IgD-negative memory B cell (primary cell): Measurements from ENCODE around the gene PSD4. TPM values are rescaled to one million over a fixed set of nuclear protein-coding genes. Genes with fewer than 3 reads are reported as not detected.

Experiments used
- H3K27ac Mint-ChIP-seq, 3 donors: one replicate each; pipeline ENCODE4 v1.8.0; 2020 to 2022; ENCODE audit warnings: mild to moderate bottlenecking in 3 of 3, mixed read lengths in 3 of 3, moderate library complexity in 1 of 3
- H3K27me3 Mint-ChIP-seq: one replicate; pipeline ENCODE4 v1.8.0; 2021; ENCODE audit warnings: mixed read lengths
- H3K36me3 Mint-ChIP-seq: one replicate; pipeline ENCODE4 v1.8.0; 2020; ENCODE audit warnings: mild to moderate bottlenecking, mixed read lengths
- H3K4me1 Mint-ChIP-seq, 3 donors: one replicate each; pipeline ENCODE4 v1.8.0; 2020 to 2022; ENCODE audit warnings: mixed read lengths in 3 of 3, mild to moderate bottlenecking in 1 of 3
- H3K4me3 Mint-ChIP-seq, 4 donors: one replicate each; pipeline ENCODE4 v1.8.0; 2020 to 2022; ENCODE audit warnings: mild to moderate bottlenecking in 4 of 4, mixed read lengths in 4 of 4, moderate library complexity in 3 of 4
- H3K9me3 Mint-ChIP-seq, 3 donors: one replicate each; pipeline ENCODE4 v1.8.0; 2020 to 2021; ENCODE audit warnings: mixed read lengths in 3 of 3, mild to moderate bottlenecking in 1 of 3
- polyA plus RNA-seq: library from polyadenylated mRNA; unstranded; fragments of 300-500 nt; fragmentation: Illumina TruSeq; gene quantifications from one replicate; pipeline ENCODE4 v1.2.3, GENCODE V29; 2021

PSD4 gene
- polyA plus RNA-seq, 1 donor from 2014 or later: 36.4 TPM

GRCh38 chr2:113198790-113199612 is 25.2 kb downstream of the PSD4 start:
- Mint-ChIP-seq H3K27me3 (no peaks in the 10 kb centered on the region), H3K4me3 (peak overlapping the region in 2 of 4 donors; percentile 66 to 70), H3K27ac (peak overlapping the region in 1 of 3 donors; percentile 13), H3K4me1 (peaks cover 4 to 14% (median 9%) of the 10 kb centered on the region in 3 donors), H3K9me3 (no peaks in the 10 kb centered on the region), H3K36me3 (peaks cover 3% of the 10 kb centered on the region)

- Mint-ChIP-seq H3K36me3 (peaks cover 3% of the 10 kb centered on the region), H3K9me3 (no peaks in the 10 kb centered on the region), H3K27ac (peak overlapping the region in 1 of 3 donors; percentile 16), H3K4me3 (no peak overlapping the region), H3K4me1 (peaks cover 6 to 16% (median 11%) of the 10 kb centered on the region in 3 donors), H3K27me3 (no peaks in the 10 kb centered on the region)
These were observed 26.5 kb downstream of the PSD4 start for GRCh38 chr2:113200236-113200635.

GRCh38 chr2:113200736-113201490 is 27.1 kb downstream of the PSD4 start:
- no peaks in the 10 kb centered on the region for H3K27me3 Mint-ChIP-seq
- H3K4me3 Mint-ChIP-seq: no peak overlapping the region
- no peak overlapping the region for H3K27ac Mint-ChIP-seq
- peaks cover 3% of the 10 kb centered on the region for H3K36me3 Mint-ChIP-seq
- H3K4me1 Mint-ChIP-seq: peaks cover 8 to 18% (median 13%) of the 10 kb centered on the region in 3 donors
- H3K9me3 Mint-ChIP-seq: no peaks in the 10 kb centered on the region

- no peaks in the 10 kb centered on the region for H3K27me3 Mint-ChIP-seq
- no peak overlapping the region for H3K4me3 Mint-ChIP-seq
- H3K4me1 Mint-ChIP-seq: peaks cover 8 to 17% (median 12%) of the 10 kb centered on the region in 3 donors
- H3K9me3 Mint-ChIP-seq: no peaks in the 10 kb centered on the region
- H3K36me3 Mint-ChIP-seq: peaks cover 2% of the 10 kb centered on the region
- peak overlapping the region in 1 of 3 donors; percentile 50 for H3K27ac Mint-ChIP-seq
These were observed 27.9 kb downstream of the PSD4 start for GRCh38 chr2:113201496-113202304.

- peaks cover 2% of the 10 kb centered on the region for H3K36me3 Mint-ChIP-seq
- peaks cover 8 to 17% (median 12%) of the 10 kb centered on the region in 3 donors for H3K4me1 Mint-ChIP-seq
- no peaks in the 10 kb centered on the region for H3K9me3 Mint-ChIP-seq
- H3K4me3 Mint-ChIP-seq: no peak overlapping the region
- peak overlapping the region in 2 of 3 donors; percentile 50 to 83 for H3K27ac Mint-ChIP-seq
- H3K27me3 Mint-ChIP-seq: no peaks in the 10 kb centered on the region
These were observed 28.8 kb downstream of the PSD4 start for GRCh38 chr2:113202305-113203216.

GRCh38 chr2:113203217-113203530 is 29.4 kb downstream of the PSD4 start:
- peak overlapping the region in 1 of 3 donors; percentile 83 for H3K27ac Mint-ChIP-seq
- H3K4me3 Mint-ChIP-seq: no peak overlapping the region
- peaks cover 8 to 17% (median 12%) of the 10 kb centered on the region in 3 donors for H3K4me1 Mint-ChIP-seq

DNA sequence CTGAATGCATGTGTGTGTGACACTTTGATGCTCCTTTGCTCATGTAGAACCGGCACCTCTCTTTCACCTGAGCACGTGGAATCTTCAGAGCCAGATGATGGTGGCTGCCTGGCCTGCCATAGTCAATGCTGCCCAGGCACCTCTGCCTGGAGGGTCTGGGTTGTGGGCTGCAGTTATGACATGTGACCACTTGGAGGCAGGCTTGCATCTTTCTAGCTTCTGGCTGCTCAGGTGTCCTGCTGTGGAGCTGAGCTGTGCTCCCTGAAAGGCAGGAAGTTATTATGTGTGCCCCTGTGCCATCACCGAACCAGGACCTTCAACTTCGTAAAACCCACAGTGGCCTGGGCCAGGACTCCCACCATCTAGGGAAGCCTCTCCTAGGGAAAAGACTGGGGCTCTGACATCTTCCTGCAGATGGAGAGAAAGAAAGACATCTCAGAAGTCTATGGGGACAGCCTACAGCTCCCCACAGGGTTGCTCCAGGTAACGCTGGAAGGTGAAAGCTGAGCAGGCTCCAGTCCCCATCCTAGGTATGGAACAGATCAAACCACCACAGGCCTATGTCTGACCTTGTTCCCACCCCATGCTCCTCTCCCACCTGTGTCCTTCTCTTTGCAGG is 30.2 kb downstream of the PSD4 start:
- H3K27ac Mint-ChIP-seq: peak overlapping the region; percentile 26 to 85 (median 29)
- H3K36me3 Mint-ChIP-seq: peaks cover 3% of the 10 kb centered on the region
- no peak overlapping the region for H3K4me3 Mint-ChIP-seq
- H3K4me1 Mint-ChIP-seq: peaks cover 8 to 17% (median 12%) of the 10 kb centered on the region in 3 donors
- H3K27me3 Mint-ChIP-seq: no peaks in the 10 kb centered on the region
- H3K9me3 Mint-ChIP-seq: no peaks in the 10 kb centered on the region

More at GRCh38 chr2:113203217-113203530, 29.4 kb downstream of the PSD4 start:
- no peaks in the 10 kb centered on the region for H3K9me3 Mint-ChIP-seq
- no peaks in the 10 kb centered on the region for H3K27me3 Mint-ChIP-seq
- peaks cover 3% of the 10 kb centered on the region for H3K36me3 Mint-ChIP-seq

GRCh38 chr2:113206251-113206650 is 32.5 kb downstream of the PSD4 start:
- Mint-ChIP-seq H3K27ac (peak overlapping the region in 2 of 3 donors; percentile 57 to 80), H3K4me1 (peaks cover 7 to 17% (median 12%) of the 10 kb centered on the region in 3 donors), H3K27me3 (no peaks in the 10 kb centered on the region), H3K36me3 (peaks cover 2% of the 10 kb centered on the region), H3K9me3 (no peaks in the 10 kb centered on the region), H3K4me3 (no peak overlapping the region)

- Mint-ChIP-seq H3K27me3 (peaks cover under 1% of the 10 kb centered on the region), H3K4me1 (peaks cover 7 to 17% (median 12%) of the 10 kb centered on the region in 3 donors), H3K27ac (peak overlapping the region in 1 of 3 donors; percentile 87), H3K36me3 (peaks cover 2% of the 10 kb centered on the region), H3K4me3 (no peak overlapping the region), H3K9me3 (no peaks in the 10 kb centered on the region)
These were observed 33.2 kb downstream of the PSD4 start for GRCh38 chr2:113207021-113207420.

DNA sequence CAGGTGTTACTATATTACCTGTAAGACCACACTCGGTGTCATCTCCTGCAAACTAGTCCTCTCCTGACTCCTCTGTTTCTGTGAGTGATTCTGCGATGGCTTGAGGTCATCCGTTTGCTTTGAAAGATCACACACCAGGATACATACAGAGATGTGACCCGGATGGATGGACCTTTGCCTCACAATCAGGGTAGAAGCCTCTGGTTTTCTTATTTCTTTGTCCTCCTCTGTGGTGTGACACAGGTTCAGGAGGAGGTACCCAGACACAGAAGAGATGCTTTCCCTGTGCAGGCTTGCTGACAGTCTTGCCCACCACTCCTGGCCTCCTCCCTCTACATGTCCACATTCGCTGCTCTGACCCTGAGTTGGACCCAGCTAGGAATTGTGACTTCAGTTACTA is 34.6 kb downstream of the PSD4 start:
- Mint-ChIP-seq H3K36me3 (peaks cover 2% of the 10 kb centered on the region), H3K27ac (peak overlapping the region in 2 of 3 donors; percentile 4 to 39), H3K9me3 (no peaks in the 10 kb centered on the region), H3K27me3 (peaks cover 4% of the 10 kb centered on the region), H3K4me1 (peaks cover 8 to 12% (median 11%) of the 10 kb centered on the region in 3 donors), H3K4me3 (no peak overlapping the region)

GRCh38 chr2:113209011-113209645 is 35.4 kb downstream of the PSD4 start:
- Mint-ChIP-seq H3K36me3 (peaks cover 2% of the 10 kb centered on the region), H3K4me1 (peaks cover 4 to 7% (median 7%) of the 10 kb centered on the region in 3 donors), H3K27me3 (peaks cover 6% of the 10 kb centered on the region), H3K9me3 (no peaks in the 10 kb centered on the region), H3K27ac (peak overlapping the region in 1 of 3 donors; percentile 4), H3K4me3 (no peak overlapping the region)

GRCh38 chr2:113209646-113210171 is 35.9 kb downstream of the PSD4 start:
- H3K4me3 Mint-ChIP-seq: no peak overlapping the region
- no peaks in the 10 kb centered on the region for H3K9me3 Mint-ChIP-seq
- H3K4me1 Mint-ChIP-seq: peaks cover 3 to 6% (median 4%) of the 10 kb centered on the region in 3 donors
- no peak overlapping the region for H3K27ac Mint-ChIP-seq
- H3K27me3 Mint-ChIP-seq: peaks cover 6% of the 10 kb centered on the region
- H3K36me3 Mint-ChIP-seq: peaks cover 2% of the 10 kb centered on the region
